GM12878 (cell line): ENCODE measurements around the gene SERPINA6. TPM values are rescaled to one million over a fixed set of nuclear protein-coding genes. Genes with fewer than 3 reads are reported as not detected.

ENCODE experiments used
- ATAC-seq: fragments of 200-7000 bp; cut with Tn5 transposase; 3 replicates; pipeline ENCODE4 v1.9.1; 2020; ENCODE audit warnings: mild to moderate bottlenecking, moderate library complexity
- BruUV-seq: library from RNA; stranded (reverse); fragments of 400-500 nt; replicated peaks from 2 replicates; lab custom pipeline; 2021; lab: Mats Ljungman, UMichigan
- CTCF ChIA-PET: fragments of 300-600 bp; sonication (Branson Sonifier 250); formaldehyde crosslinking; extraction: SDS; loops from one replicate; lab custom pipeline; 2021; ENCODE audit warnings: inconsistent platforms; lab: Yijun Ruan, JAX
- POLR2A ChIA-PET: fragments of 350-600 bp; formaldehyde crosslinking; extraction: SDS; loops from one replicate; lab custom pipeline; 2021; ENCODE audit warnings: inconsistent platforms; lab: Charles Lee
- RAD21 ChIA-PET: fragments of 300-600 bp; sonication (Branson Sonifier 250); formaldehyde crosslinking; loops from one replicate; lab custom pipeline; 2023; ENCODE audit warnings: antibody characterized with exemption; ENCODE audit not compliant: unreplicated experiment; lab: Charles Lee
- SMC1A ChIA-PET: fragments of 300-600 bp; sonication (Branson Sonifier 250); formaldehyde crosslinking; loops from one replicate; lab custom pipeline; 2023; ENCODE audit not compliant: unreplicated experiment, uncharacterized antibody; lab: Charles Lee
- DNase-seq: peaks from one replicate; pipeline ENCODE4 v3.0.0-alpha.2; 2011; ENCODE audit warnings: low read depth, low spot score
- FAIRE-seq: peaks from 3 replicates; lab custom pipeline; 2011; peaks lifted over from hg19 to GRCh38; lab: Jason Lieb, UNC
- H2AFZ ChIP-seq: 2 replicates; pipeline ENCODE4 v1.6.0; 2011; ENCODE audit warnings: low read depth, low read length, control low read depth; ENCODE audit not compliant: control insufficient read depth
- H3K27ac ChIP-seq: 2 replicates; pipeline ENCODE4 v1.5.1; 2011; ENCODE audit warnings: control low read depth; ENCODE audit not compliant: control insufficient read depth, insufficient read depth
- H3K27me3 ChIP-seq, 2 experiments: replicated peaks in 1 of 2; 2 replicates each; pipeline versions ENCODE4 v1.6.0 to v1.6.1; 2011; ENCODE audit warnings: low read length in 1 of 2; ENCODE audit not compliant: control insufficient read depth in 2 of 2, insufficient read depth in 2 of 2
- H3K36me3 ChIP-seq, 2 experiments: 2 replicates each; pipeline ENCODE4 v1.5.1; 2011; ENCODE audit warnings: low read length in 1 of 2; ENCODE audit not compliant: control insufficient read depth in 2 of 2, insufficient read depth in 2 of 2
- H3K4me1 ChIP-seq: 2 replicates; pipeline ENCODE4 v1.6.1; 2011; ENCODE audit warnings: mild to moderate bottlenecking, low read length, moderate library complexity, mixed read lengths; ENCODE audit not compliant: control insufficient read depth, insufficient read depth
- H3K4me2 ChIP-seq: 2 replicates; pipeline ENCODE4 v1.6.0; 2011; ENCODE audit warnings: control low read depth; ENCODE audit not compliant: control insufficient read depth, insufficient read depth
- H3K4me3 ChIP-seq: fragments of 200-600 bp; sonication (generic); 2 replicates; pipeline ENCODE4 v1.5.1; 2016
- H3K79me2 ChIP-seq: 2 replicates; pipeline ENCODE4 v1.6.0; 2011; ENCODE audit warnings: low read length; ENCODE audit not compliant: control insufficient read depth, insufficient read depth
- H3K9ac ChIP-seq: 2 replicates; pipeline ENCODE4 v1.8.0; 2011; ENCODE audit warnings: low read length, control low read depth, mixed read lengths; ENCODE audit not compliant: control insufficient read depth, insufficient read depth
- H3K9me3 ChIP-seq: replicated peaks from 3 replicates; pipeline ENCODE4 v1.5.1; 2011; ENCODE audit warnings: mild to moderate bottlenecking, low read length; ENCODE audit not compliant: control insufficient read depth, insufficient read depth
- H4K20me1 ChIP-seq: 2 replicates; pipeline ENCODE4 v1.6.0; 2011; ENCODE audit not compliant: control insufficient read depth, insufficient read depth
- ATF3 ChIP-seq: IDR thresholded peaks from 2 replicates; pipeline ENCODE4 v1.6.1; 2011; ENCODE audit warnings: low read depth, mild to moderate bottlenecking, low read length, moderate library complexity, borderline replicate concordance; ENCODE audit errors: extremely low read depth
- ATF7 ChIP-seq: fragments of 450-650 bp; IDR thresholded peaks from 2 replicates; pipeline ENCODE4 v1.6.1; 2016; ENCODE audit warnings: low read depth, mild to moderate bottlenecking
- BACH1 ChIP-seq: fragments of 450-650 bp; IDR thresholded peaks from 2 replicates; pipeline ENCODE4 v1.6.1; 2017; ENCODE audit warnings: mild to moderate bottlenecking, borderline replicate concordance
- BRCA1 ChIP-seq: IDR thresholded peaks from 2 replicates; pipeline ENCODE4 v1.6.1; 2011; ENCODE audit warnings: low read depth, low read length, improper control_type of control experiment
- IKZF2 ChIP-seq, 2 experiments: fragments of 450-650 bp; IDR thresholded peaks; 2 replicates each; pipeline ENCODE4 v1.6.1; 2017; ENCODE audit warnings: mild to moderate bottlenecking in 2 of 2, moderate library complexity in 2 of 2
- MTA3 ChIP-seq: IDR thresholded peaks from 2 replicates; pipeline ENCODE4 v1.6.1; 2012; ENCODE audit warnings: low read length, inconsistent platforms, borderline replicate concordance
- PAX5 ChIP-seq: IDR thresholded peaks from 2 replicates; pipeline ENCODE4 v1.6.1; 2011; ENCODE audit warnings: low read depth, low read length, borderline replicate concordance
- POLR2A ChIP-seq: IDR thresholded peaks from 2 replicates; pipeline ENCODE4 v1.6.1; 2011; ENCODE audit warnings: low read depth, mild to moderate bottlenecking, low read length
- RB1 ChIP-seq: fragments of 450-650 bp; formaldehyde crosslinking; IDR thresholded peaks from 2 replicates; pipeline ENCODE4 v1.6.1; 2017; ENCODE audit warnings: mild to moderate bottlenecking, borderline replicate concordance
- RELB ChIP-seq: fragments of 450-650 bp; IDR thresholded peaks from 2 replicates; pipeline ENCODE4 v1.6.1; 2017; ENCODE audit warnings: low read depth, mild to moderate bottlenecking, moderate library complexity
- RUNX3 ChIP-seq: IDR thresholded peaks from 2 replicates; pipeline ENCODE4 v1.6.1; 2012; ENCODE audit warnings: low read length, inconsistent platforms
- TCF3 ChIP-seq: IDR thresholded peaks from 2 replicates; pipeline ENCODE4 v1.6.1; 2012; ENCODE audit warnings: low read depth, mild to moderate bottlenecking, low read length, borderline replicate concordance; ENCODE audit not compliant: insufficient read depth
- ZBTB33 ChIP-seq: fragments of 450-650 bp; IDR thresholded peaks from 2 replicates; pipeline ENCODE4 v1.6.1; 2017; ENCODE audit warnings: mild to moderate bottlenecking
- ZBTB4 ChIP-seq: fragments of 450-650 bp; formaldehyde crosslinking; IDR thresholded peaks from 2 replicates; pipeline ENCODE4 v1.4.0; 2022; ENCODE audit warnings: mild to moderate bottlenecking, moderate library complexity
- ZNF384 ChIP-seq: IDR thresholded peaks from 2 replicates; pipeline ENCODE4 v1.6.1; 2012; ENCODE audit warnings: low read depth, mild to moderate bottlenecking, low read length, improper control_type of control experiment, borderline replicate concordance
- ZSCAN29 ChIP-seq: fragments of 450-650 bp; IDR thresholded peaks from 2 replicates; pipeline ENCODE4 v1.6.1; 2017; ENCODE audit warnings: mild to moderate bottlenecking, moderate library complexity
- ZZZ3 ChIP-seq: IDR thresholded peaks from 2 replicates; pipeline ENCODE4 v1.6.1; 2011; ENCODE audit warnings: low read depth; ENCODE audit not compliant: control insufficient read depth, insufficient read length
- WGBS: methylation state at CpG from one replicate; pipeline ENCODE4 v1.1.6; 2016; ENCODE audit warnings: low lambda C conversion rate; ENCODE audit not compliant: insufficient replicate concordance, insufficient coverage; ENCODE audit errors: missing lambda C conversion rate; 5-methylcytosine and 5-hydroxymethylcytosine counted together
- in situ Hi-C: fragments of 300-500 bp; cut with MboI; formaldehyde crosslinking; loops from 9 replicates; pipeline ENCODE4 v1.14.3; 2018; ENCODE audit warnings: mixed read lengths
- intact Hi-C: fragments of 100-400 bp; cut with micrococcal nuclease; formaldehyde crosslinking; loops from one replicate; pipeline ENCODE4 v1.14.2; 2022; ENCODE audit not compliant: unreplicated experiment
- polyA plus RNA-seq, 11 experiments: library from polyadenylated mRNA; depleted of rRNA in 4 of 11; unstranded in 6 of 11; stranded (reverse) in 5 of 11; fragments of >200 nt; fragmentation: Nextera tagmentation in 4 of 11; fragmentation: Illumina TruSeq in 1 of 11; extraction: Ambion mirVana in 4 of 11; extraction: Trizol in 1 of 11; gene quantifications; 1 replicate in 1 of 11; 2 replicates in 10 of 11; pipeline versions ENCODE4 v1.2.1 to v1.2.3, GENCODE V29; 2011 to 2016; ENCODE audit warnings: inconsistent platforms in 2 of 11, missing spikeins in 2 of 11, low read depth in 1 of 11
- total RNA-seq, 4 experiments: library from RNA; depleted of rRNA in 3 of 4; stranded (reverse); fragments of >200 nt in 3 of 4; fragmentation: Illumina TruSeq in 1 of 4; extraction: Trizol in 1 of 4; gene quantifications; 2 replicates each; pipeline versions ENCODE4 v1.2.1 to v1.2.3, GENCODE V29; 2013 to 2021

SERPINA6 gene
- total and polyA plus RNA-seq, 10 of the 15 experiments (the other 5 are each of a cell fraction or from before 2014, with no cell fraction given): 0.11 to 0.27 (median 0.23) TPM; not detected in 7

GRCh38 chr14:94321421-94322271 is 1.5 kb downstream of the SERPINA6 start:
- ChIA-PET CTCF (interaction anchor here (0.6 kb wide), 1 partner anchor 12 kb away, joined by 3 read pairs; no protein-coding TSS in a partner anchor), RAD21 (no interaction called here), POLR2A (no interaction called here), SMC1A (no interaction called here)
- intact Hi-C loops: no loop called here
- Histone ChIP-seq H3K4me2 (no peak overlapping the region), H3K4me3 (no peak overlapping the region), H3K4me1 (no peaks in the 10 kb centered on the region), H3K9me3 (no peaks in the 10 kb centered on the region), H3K27me3 (no peaks in the 10 kb centered on the region), H2AFZ (no peak overlapping the region), H4K20me1 (no peaks in the 10 kb centered on the region), H3K27ac (no peak overlapping the region), H3K79me2 (no peaks in the 10 kb centered on the region), H3K9ac (no peak overlapping the region), H3K36me3 (no peaks in the 10 kb centered on the region)
- ATAC-seq (no peak), DNase-seq (no peak), FAIRE-seq (no peak)
- in situ Hi-C loops: no loop called here
- TF ChIP-seq BRCA1 (no peak), PAX5 (no peak), RB1 (no peak), ZBTB4 (CRISPR knock-in tag) (no peak), ZNF384 (no peak), ZSCAN29 (no peak), ZBTB33 (no peak), IKZF2 (IDR thresholded peaks at IDR 0.05) (no peak), RELB (no peak), RUNX3 (no peak), ATF7 (no peak), ZZZ3 (no peak), BACH1 (no peak), TCF3 (no peak), POLR2A (no peak), MTA3 (no peak), ATF3 (no peak)
- 55% methylated on average over 5 of the region's 5 CpGs for WGBS
- BruUV-seq: no TSS peak
